ENCODE data around the gene SLC22A23.

DNA sequence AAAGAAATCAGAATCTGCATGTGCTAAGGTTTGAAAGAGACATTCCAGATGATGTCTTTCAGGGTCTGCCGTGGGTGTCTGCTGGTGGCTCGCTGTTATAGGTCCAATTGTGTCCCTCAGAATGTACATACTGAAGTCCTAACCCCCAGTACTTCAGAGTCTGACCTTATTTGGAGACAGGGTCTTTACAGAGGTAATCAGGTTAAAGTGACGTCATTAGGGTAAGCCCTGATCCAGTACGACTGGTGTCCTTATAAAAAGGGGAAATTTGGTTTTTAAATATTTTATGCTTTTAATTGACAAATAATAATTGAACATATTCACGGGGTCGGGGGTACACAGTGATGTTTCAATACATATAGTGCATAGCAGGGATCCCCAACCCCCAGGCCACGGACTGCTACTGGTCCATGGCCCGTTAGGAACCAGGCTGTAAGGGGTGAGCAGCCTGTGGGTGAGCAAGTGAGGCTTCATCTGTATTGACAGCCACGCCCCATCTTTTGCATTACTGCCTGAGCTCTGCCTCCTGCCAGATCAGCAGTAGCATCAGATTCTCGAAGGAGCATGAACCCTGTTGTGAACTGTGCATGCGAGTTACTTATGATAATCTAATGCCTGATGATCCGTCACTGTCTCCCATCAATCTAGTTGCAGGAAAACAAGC lies 33.2 kb upstream of the SLC22A23 start:
- TF ChIP-seq CTCF (conservative IDR thresholded peaks at IDR 0.05 in 1 of 2, IDR thresholded peaks at IDR 0.05 in 1 of 2; ENCODE audit: extremely low read depth in 1 of 2, insufficient read depth in 1 of 2, low read depth in 1 of 2, low read length in 2 of 2) = no peak
- no peak for TF ChIP-seq EZH2 (IDR thresholded peaks at IDR 0.05; ENCODE audit: borderline replicate concordance, low read length)

Measured in mammary epithelial cell (primary cell).